ENCODE measurements around the gene URI1.

URI1 gene

DNA sequence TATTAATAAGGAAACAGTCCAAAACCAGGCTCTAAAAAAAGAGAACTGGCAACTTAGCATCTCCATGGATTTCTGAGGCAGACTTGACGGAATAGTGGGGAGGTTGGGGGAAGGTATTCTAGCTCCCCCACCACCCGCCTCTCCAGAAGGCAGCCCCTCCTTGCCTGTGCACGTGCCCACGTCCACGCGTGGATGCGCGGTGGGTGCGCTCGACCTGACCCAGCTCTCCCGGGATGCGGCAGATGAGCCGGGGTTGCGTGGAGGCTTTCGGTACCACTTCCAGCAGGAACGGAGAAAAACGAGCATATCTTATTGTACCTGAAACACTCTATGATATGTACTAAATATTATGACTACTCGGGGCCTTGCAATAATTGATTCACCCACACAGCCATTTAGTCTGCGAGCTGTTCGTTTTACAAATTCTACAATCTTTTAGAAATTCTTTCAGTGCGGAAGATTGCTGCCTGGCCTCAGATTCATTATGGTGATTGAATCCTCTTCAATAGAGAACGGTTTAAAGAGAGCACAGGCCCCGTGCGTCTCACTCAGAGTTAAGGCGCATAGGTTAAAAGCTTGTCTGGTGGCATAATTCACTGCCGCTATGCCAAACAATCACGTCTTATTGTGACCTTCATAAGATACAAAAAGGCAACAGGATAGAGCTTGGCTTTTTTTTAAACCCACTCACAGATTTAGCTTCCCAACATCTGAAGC, 117.9 kb downstream of the URI1 start:
- DNase-seq (ENCODE audit: low read depth), result no peak

DNA sequence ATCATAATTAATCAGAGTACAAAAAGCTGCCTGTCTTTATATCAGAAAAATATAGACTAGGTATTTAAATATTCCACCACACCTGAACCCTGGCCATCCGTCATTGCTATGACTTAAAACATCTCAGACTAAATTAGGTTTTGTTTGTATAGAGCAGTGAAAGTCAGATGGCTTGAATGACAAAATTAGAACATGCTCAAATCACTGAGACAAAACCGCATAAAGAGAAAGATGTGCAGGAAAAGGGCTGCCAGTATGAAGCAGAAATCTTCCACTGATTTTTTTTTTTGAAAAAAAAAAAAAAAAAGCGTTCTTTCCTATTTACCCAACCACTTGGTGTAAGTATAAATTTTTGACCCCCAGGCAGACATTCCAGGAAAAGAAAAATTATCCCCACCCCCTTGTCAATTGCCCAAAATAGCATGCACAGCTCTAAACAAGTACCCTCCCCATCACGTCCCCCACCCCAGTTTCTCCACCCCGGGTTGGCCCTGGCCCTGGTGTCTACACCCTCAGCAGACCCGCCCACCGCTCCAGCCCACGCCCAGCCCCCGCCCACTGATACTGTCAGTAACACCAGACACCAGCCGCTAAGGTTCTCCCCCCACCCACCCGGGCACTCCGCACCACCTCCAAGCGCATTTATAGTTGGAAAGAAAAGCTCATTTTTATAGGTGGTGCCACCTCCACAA, 118.6 kb downstream of the URI1 start:
- no peak for DNase-seq (ENCODE audit: low read depth)

DNA sequence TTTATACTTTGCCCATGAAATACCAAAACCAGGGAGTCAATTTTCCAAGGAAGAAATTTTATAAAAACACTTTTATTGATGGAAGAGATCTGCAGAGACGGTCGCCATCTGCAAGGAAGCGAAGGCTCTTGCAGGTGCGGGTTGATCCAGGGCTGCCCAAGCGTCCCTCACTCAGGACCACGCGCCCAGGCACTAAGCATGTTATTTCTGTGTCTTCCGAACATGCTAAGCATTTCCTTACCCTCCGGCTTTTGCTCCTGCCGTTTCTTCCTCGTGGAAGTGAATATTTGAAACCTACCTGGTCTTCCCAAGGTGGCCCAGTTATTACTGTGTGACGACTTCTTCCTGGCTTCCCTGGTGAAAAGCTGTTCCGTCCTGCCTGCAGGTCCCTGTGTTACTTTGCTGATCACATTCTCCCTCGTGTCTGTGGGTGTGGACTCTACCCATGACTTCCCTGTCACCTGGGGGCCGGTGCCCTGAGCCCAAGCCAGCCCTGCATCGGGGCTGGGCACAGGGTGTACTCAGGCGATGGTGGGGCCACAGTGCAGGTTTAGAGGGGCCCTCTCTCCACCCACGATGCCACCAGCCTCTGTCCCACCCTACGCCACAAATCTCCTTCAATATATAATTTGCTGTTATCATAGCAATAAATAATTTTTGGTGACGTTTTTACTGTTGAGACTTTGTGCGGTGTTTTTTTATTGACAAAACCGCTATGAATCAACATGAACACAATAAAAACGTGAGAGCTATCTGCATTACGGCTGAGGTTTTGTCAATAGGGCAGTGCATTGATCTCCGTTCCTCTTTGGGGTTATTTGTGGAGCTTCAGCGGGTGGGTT, 119.4 kb downstream of the URI1 start:
- no peak for DNase-seq (ENCODE audit: low read depth)

DNA sequence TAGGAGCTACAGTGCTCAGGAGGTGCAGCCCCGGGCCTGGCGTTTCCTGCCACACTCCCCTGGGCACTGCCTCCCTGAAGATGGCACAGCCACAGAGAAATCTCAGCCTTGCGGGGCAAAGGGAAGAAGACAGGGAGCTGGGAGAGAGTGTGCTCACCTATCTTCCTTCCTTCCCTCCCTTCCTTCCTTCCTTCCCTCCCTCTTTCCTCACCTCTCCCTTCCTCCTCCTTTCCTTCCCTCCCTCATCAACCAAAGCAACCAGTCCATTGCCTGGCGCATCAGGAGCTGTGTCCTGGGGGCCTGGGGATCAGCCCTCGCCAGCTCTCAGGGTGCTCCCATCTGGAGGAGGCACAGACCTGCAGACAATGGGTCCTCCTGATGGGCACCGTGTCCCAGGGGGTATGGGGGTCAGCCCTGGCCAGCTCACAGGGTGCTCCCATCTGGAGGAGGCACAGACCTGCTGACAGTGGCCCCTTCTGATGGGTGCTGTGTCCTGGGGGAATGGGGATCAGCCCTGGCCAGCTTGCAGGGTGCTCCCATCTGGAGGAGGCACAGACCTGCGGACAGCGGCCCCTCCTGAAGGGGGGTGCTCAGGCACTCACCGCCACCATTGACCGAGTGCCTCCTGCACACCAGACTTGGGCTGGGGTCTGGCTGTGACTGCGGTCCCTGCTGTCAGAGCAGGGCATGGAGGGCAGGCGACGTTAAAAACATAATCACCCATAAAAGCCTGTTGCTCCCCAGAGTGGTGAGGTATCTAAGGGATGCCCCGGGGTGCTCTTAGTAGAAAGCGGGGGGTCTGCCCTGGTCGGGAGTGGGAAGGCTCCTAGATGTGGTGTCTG, 120.2 kb downstream of the URI1 start:
- no peak for DNase-seq (ENCODE audit: low read depth)

DNA sequence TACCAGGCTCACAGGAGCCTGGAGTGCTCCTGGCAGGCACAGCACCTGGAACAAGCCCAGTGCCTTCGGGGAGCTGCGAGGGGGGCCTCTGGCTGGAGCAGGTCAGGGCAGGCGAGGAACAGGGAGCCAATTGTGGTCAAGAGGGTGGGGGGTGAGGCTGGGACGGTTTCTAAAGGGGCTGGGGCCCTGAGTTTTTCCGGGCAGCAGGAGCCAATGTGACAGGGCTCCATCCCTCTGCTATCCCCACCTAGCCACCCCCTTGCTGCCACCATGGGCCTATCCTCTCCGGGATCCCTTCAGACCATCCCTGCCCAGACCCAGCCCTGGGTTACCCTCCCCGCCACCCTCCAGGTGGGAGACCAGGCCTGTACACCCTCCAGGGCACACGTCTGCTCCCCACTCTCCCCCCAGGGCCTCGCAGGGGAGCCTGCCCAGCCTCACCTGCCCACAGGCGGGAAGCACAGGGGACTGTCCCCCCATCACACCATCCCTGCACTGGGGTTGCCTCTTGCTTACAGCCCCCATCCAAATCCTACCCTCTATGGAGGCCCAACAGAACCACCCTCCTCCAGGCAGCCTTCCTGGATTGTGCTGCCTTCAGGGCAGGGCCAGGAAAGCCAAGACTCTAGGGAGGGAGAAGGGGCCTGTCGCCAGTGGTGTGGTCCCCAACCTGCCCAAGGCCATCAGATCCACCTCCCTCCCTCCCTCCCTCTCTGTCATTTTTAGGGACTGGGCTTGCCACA, 121.0 kb downstream of the URI1 start:
- DNase-seq (ENCODE audit: low read depth), result no peak

DNA sequence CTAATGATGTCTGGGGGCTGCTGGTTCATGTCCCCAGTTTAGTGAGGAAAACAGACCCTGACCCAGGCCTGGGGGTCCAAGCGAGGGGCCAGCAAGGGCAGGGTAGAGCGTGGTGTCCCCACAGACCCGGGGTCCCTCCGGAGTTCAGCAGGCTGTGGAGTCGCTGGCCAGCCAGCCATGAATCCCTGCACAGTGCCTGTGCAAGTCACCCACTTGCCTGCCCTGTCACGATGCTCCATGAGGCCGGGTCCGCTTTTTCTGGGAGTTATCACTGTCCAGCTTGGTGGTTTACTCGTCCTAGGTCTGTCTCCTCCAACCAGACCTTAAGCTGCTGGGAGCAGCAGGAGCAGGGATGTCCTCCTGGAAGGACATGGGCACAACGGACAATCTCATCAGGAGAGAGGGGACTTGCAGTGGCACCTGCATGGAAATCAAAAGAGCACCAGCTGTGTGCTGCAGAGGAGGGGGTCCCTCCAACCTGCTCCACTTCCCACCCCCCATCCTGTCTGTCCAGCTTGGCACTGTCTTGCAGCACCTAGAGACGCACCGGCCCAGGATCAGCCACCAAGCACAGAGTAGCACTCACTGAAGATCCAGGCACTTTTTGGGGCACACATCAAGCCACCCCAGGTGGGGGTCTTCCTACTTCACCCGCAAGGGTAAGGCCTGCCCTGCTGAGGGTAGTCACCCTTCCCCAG, 121.8 kb downstream of the URI1 start:
- no peak for DNase-seq (ENCODE audit: low read depth)

DNA sequence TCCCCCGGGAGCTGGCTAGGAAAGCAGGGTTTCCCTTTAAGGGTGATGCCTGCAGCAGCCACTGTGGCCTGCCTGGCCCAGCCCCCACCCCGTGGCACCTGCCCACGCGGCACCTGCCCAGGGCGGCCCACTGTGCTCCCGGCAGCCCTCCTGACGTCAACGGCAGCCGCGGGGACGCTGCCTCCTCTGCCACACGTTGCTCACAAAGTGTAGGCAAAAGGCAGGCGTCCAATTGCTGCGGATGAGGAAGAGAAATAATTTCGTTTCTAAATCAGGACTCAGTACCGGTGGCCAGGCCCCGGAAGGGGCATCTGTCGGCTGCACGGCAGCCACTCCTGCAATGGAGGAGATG, 122.3 kb downstream of the URI1 start:
- DNase-seq (ENCODE audit: low read depth), result no peak

DNA sequence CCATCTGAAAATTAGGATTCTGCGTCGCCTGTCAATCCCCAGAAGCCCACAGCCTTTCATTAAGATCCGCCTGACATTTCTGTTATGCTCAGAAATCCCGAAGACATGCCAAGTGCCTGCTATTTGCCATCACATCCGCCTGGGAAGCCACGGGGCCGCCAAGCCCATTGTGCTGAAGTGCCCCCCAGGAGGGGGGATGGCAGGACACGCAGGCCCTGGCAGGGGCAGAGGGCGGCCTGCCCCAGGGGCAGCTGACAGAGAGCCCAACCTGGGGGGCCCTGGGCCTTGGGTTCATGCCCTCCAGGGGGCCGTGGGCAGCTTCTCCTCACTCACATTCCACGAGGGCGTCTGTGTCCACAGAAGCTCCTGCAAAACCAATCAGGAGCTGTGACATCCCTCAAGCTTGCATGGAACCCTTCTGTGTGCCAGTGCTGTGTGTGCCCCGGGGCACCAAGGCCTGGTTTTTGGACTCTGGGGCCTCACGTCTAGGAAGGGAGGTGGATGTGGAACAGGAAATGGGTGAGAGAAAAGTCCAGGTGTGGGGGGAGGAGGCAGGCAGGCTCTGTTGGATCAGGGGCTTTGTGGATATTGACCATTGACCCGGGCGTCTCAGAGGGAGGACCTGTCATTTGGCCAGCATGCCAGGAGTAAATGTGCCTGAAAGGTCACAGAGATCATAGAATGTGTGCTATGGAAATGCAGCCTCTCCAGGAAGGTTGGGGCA, 122.9 kb downstream of the URI1 start:
- DNase-seq (ENCODE audit: low read depth), result no peak

DNA sequence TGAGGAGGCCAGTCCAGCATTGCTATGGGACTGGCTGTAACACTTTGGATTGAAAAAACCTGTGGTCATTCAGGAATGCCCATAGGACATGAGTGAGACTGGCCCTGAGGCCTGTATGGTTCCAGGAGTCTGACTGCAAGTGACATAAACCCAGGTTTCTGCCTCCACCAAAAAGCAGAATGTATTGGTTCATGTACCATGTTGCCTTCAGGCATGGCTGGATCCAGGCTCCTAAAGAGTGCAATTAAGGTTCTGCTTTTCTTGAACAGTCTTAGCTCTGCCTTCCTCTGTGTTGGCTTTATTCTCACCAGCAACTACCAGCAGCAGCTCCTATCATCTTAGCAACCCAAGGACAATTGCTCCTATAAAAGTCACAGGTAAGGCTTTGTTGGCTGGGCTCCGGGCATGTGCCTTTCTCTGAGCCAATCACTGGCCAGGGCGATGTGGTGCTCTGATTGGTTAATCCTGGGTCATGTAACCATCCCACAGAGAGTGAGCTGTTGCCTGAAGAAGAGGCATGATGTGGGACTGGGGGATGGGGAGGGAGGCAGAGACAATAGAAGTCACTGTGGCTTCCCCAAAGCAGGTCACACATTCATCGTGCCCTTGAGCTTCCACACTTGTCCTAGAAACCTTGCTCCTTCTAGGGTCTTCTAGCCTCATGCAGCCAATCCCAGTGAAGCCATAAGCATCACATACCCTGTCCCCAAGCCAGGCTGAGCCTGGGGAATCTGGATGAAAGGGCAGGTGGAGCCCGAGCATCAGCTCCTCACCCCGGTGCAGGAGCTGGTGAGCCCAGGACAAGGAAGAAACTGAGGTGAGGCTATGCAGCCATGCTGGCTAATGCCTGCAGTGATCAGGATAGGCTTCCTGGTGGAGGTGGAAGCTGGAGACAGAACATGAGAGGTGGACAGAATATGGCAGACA, 123.9 kb downstream of the URI1 start:
- DNase-seq (ENCODE audit: low read depth), result no peak
